SK-N-SH (cell line): ENCODE data around the gene NIT1. TPM values are rescaled to one million over a fixed set of nuclear protein-coding genes. Genes with fewer than 3 reads are reported as not detected.

Experiments used
- CTCF ChIA-PET: fragments of 300-600, 350-600 bp; formaldehyde crosslinking; extraction: SDS; loops from one replicate; lab custom pipeline; 2021; lab: Yijun Ruan, JAX
- POLR2A ChIA-PET: fragments of 350-600 bp; sonication (Branson Sonifier 250); formaldehyde crosslinking; extraction: SDS; loops from one replicate; lab custom pipeline; 2020; ENCODE audit warnings: antibody characterized with exemption, inconsistent platforms; lab: Yijun Ruan, JAX
- DNase-seq: peaks from one replicate; pipeline ENCODE4 v3.0.0; 2012
- H2AFZ ChIP-seq: fragments of 200-600 bp; sonication (generic); 2 replicates; pipeline ENCODE4 v1.8.1; 2016; ENCODE audit warnings: antibody characterized with exemption, mild to moderate bottlenecking, low read depth
- H3F3A ChIP-seq: fragments of 200-600 bp; sonication (generic); replicated peaks from 2 replicates; pipeline ENCODE3; 2016; ENCODE audit warnings: antibody characterized with exemption, mild to moderate bottlenecking; ENCODE audit not compliant: insufficient read depth
- H3K27ac ChIP-seq, 2 experiments: fragments of 200-500 bp in 1 of 2; fragments of 200-600 bp in 1 of 2; sonication (Bioruptor generic) in 1 of 2; sonication (generic), shearing (Covaris generic) in 1 of 2; 2 replicates each; pipeline versions ENCODE4 v1.5.1 to v1.6.1; 2014 to 2016; ENCODE audit warnings: low read depth in 2 of 2, inconsistent platforms in 1 of 2, low read length in 1 of 2, mild to moderate bottlenecking in 1 of 2, mixed read lengths in 1 of 2
- H3K27me3 ChIP-seq: fragments of 200-600 bp; sonication (generic), shearing (Covaris generic); 2 replicates; pipeline ENCODE4 v1.6.1; 2016; ENCODE audit warnings: mixed run types; ENCODE audit not compliant: insufficient read depth
- H3K36me3 ChIP-seq, 2 experiments: fragments of 200-500 bp in 1 of 2; fragments of 200-600 bp in 1 of 2; sonication (Bioruptor generic) in 1 of 2; sonication (generic) in 1 of 2; replicated peaks in 1 of 2; 2 replicates each; pipeline versions ENCODE3 to v1.5.1; 2014 to 2016; ENCODE audit warnings: low read length in 1 of 2, mild to moderate bottlenecking in 1 of 2; ENCODE audit not compliant: insufficient read depth in 2 of 2, control insufficient read depth in 1 of 2
- H3K4me1 ChIP-seq, 2 experiments: fragments of 200-500 bp in 1 of 2; fragments of 200-600 bp in 1 of 2; sonication (Bioruptor generic) in 1 of 2; sonication (generic), shearing (Covaris generic) in 1 of 2; 2 replicates each; pipeline versions ENCODE4 v1.5.1 to v1.6.1; 2014 to 2016; ENCODE audit warnings: low read depth in 1 of 2, low read length in 1 of 2, mixed run types in 1 of 2; ENCODE audit not compliant: insufficient read depth in 2 of 2, control insufficient read depth in 1 of 2
- H3K4me2 ChIP-seq: fragments of 200-600 bp; sonication (generic), shearing (Covaris generic); 2 replicates; pipeline ENCODE4 v1.6.1; 2017; ENCODE audit warnings: mixed run types
- H3K4me3 ChIP-seq, 2 experiments: fragments of 200-500 bp in 1 of 2; fragments of 200-600 bp in 1 of 2; sonication (Bioruptor generic) in 1 of 2; sonication (generic), shearing (Covaris generic) in 1 of 2; 2 replicates each; pipeline versions ENCODE4 v1.5.1 to v1.8.1; 2014 to 2016; ENCODE audit warnings: low read depth in 2 of 2, inconsistent platforms in 1 of 2, low read length in 1 of 2, mild to moderate bottlenecking in 1 of 2, mixed read lengths in 1 of 2, moderate library complexity in 1 of 2
- H3K79me2 ChIP-seq: fragments of 200-600 bp; sonication (generic); 2 replicates; pipeline ENCODE4 v1.8.1; 2017; ENCODE audit warnings: mild to moderate bottlenecking; ENCODE audit not compliant: insufficient read depth
- H3K9ac ChIP-seq: fragments of 200-600 bp; sonication (generic); 2 replicates; pipeline ENCODE4 v1.6.1; 2017; ENCODE audit warnings: mixed run types
- H3K9me2 ChIP-seq: fragments of 200-600 bp; sonication (generic); 2 replicates; pipeline ENCODE4 v1.6.1; 2017; ENCODE audit warnings: mixed run types
- H3K9me3 ChIP-seq: fragments of 200-600 bp; sonication (generic); 2 replicates; pipeline ENCODE4 v1.6.1; 2017; ENCODE audit warnings: mixed run types, mild to moderate bottlenecking, moderate library complexity
- H4K20me1 ChIP-seq: fragments of 200-600 bp; sonication (generic); 2 replicates; pipeline ENCODE4 v1.6.1; 2017; ENCODE audit warnings: mild to moderate bottlenecking, mixed run types; ENCODE audit not compliant: insufficient read depth
- ELF1 ChIP-seq: IDR thresholded peaks from 2 replicates; pipeline ENCODE4 v1.4.0; 2012
- FOSL2 ChIP-seq: IDR thresholded peaks from 2 replicates; pipeline ENCODE4 v1.4.0; 2012; ENCODE audit warnings: low read depth, mild to moderate bottlenecking, moderate library complexity, borderline replicate concordance
- GABPA ChIP-seq: IDR thresholded peaks from 2 replicates; pipeline ENCODE4 v1.4.0; 2012; ENCODE audit warnings: low read depth, mild to moderate bottlenecking
- GATA2 ChIP-seq: sonication (generic); formaldehyde crosslinking; IDR thresholded peaks from 2 replicates; pipeline ENCODE4 v1.5.0; 2020; ENCODE audit warnings: mild to moderate bottlenecking, missing genetic modification reagents
- MAX ChIP-seq: IDR thresholded peaks from 2 replicates; pipeline ENCODE4 v1.4.0; 2012; ENCODE audit warnings: low read depth
- MXI1 ChIP-seq: IDR thresholded peaks from 2 replicates; pipeline ENCODE4 v1.6.1; 2012; ENCODE audit warnings: mild to moderate bottlenecking, low read depth, low read length, improper control_type of control experiment
- NRF1 ChIP-seq: IDR thresholded peaks from 2 replicates; pipeline ENCODE4 v1.6.1; 2012; ENCODE audit warnings: low read depth, mild to moderate bottlenecking, low read length
- POLR2AphosphoS5 ChIP-seq: IDR thresholded peaks from 2 replicates; pipeline ENCODE4 v1.6.1; 2012; ENCODE audit warnings: low read depth, low read length
- SMC3 ChIP-seq: IDR thresholded peaks from 2 replicates; pipeline ENCODE4 v1.6.1; 2012; ENCODE audit warnings: low read depth, low read length, improper control_type of control experiment
- TCF12 ChIP-seq: IDR thresholded peaks from 2 replicates; pipeline ENCODE4 v1.4.0; 2012
- TEAD4 ChIP-seq: IDR thresholded peaks from 2 replicates; pipeline ENCODE4 v1.4.0; 2012; ENCODE audit warnings: mild to moderate bottlenecking, borderline replicate concordance; ENCODE audit not compliant: insufficient read depth
- YY1 ChIP-seq: IDR thresholded peaks from 2 replicates; pipeline ENCODE4 v1.4.0; 2012; ENCODE audit warnings: low read depth, mild to moderate bottlenecking
- WGBS: methylation state at CpG from one replicate; pipeline ENCODE4 v1.1.6; 2017; ENCODE audit warnings: low lambda C conversion rate; 5-methylcytosine and 5-hydroxymethylcytosine counted together
- polyA plus RNA-seq, 3 experiments: library from polyadenylated mRNA; depleted of rRNA; stranded (reverse); fragments of >200 nt; gene quantifications; 2 replicates each; pipeline ENCODE4 v1.2.3, GENCODE V29; 2012
- TF ChIP-seq, protein P1 (sequence below): IDR thresholded peaks from 2 replicates; pipeline ENCODE4 v1.6.1; 2012; ENCODE audit warnings: mild to moderate bottlenecking, low read depth, low read length, moderate library complexity
- TF ChIP-seq, protein P2 (sequence below): fragments of 150-350 bp; IDR thresholded peaks from 2 replicates; pipeline ENCODE4 v1.6.1; 2017; ENCODE audit warnings: antibody characterized with exemption, low read length, low read depth, borderline replicate concordance
- TF ChIP-seq, protein P3 (sequence below): IDR thresholded peaks from 2 replicates; pipeline ENCODE4 v1.4.0; 2012; ENCODE audit warnings: low read depth, borderline replicate concordance

NIT1 gene
- polyA plus RNA-seq, 1 of the 3 experiments (the other 2 are of a cell fraction), result 38.7 TPM

DNA sequence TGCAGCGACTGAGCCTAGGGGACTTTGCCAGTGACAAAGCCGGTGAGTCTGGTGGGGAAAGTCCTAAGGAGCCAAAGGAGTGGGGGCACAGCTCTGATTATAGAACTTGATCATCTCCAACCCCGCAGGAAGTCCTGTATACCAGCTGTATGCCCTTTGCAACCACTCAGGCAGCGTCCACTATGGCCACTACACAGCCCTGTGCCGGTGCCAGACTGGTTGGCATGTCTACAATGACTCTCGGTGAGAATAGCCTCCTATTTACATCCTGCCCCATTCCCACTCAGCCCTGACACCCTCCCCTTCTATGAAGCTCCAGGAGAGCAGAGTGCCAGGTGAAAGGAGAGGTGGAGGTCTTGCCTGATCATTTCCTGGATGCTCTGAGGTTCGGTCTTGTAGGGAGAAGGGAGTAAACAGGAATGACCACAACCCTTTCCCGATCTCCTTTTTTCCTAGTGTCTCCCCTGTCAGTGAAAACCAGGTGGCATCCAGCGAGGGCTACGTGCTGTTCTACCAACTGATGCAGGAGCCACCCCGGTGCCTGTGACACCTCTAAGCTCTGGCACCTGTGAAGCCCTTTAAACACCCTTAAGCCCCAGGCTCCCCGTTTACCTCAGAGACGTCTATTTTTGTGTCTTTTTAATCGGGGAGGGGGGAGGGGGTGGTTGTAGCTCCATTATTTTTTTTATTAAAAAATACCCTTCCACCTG, 47.2 kb downstream of the NIT1 start:
- ChIA-PET POLR2A (interaction anchor here (0.9 to 1.6 kb wide), 5 partner anchors 11 to 47 kb away, joined by 5 to 11 read pairs (median 9); partner anchors contain the start of genes B4GALT3, DEDD, NIT1 and PFDN2), CTCF (interaction anchor here (0.7 to 2.9 kb wide), 15 partner anchors 8 to 224 kb away, joined by 3 to 29 read pairs (median 6); partner anchors contain the start of genes B4GALT3, DEDD, KLHDC9 and NDUFS2)
- Histone ChIP-seq H3K4me3 (peak overlapping the region; percentile 80 to 90), H3K36me3 (peaks cover 12 to 55% of the 10 kb centered on the region in 2 experiments), H3K27ac (peak overlapping the region; percentile 84 to 88), H3F3A (peaks cover 14% of the 10 kb centered on the region), H3K9me2 (no peaks in the 10 kb centered on the region), H3K27me3 (no peaks in the 10 kb centered on the region), H3K4me2 (peak overlapping the region; percentile 98), H3K9ac (peak overlapping the region; percentile 76), H3K79me2 (peaks cover 17% of the 10 kb centered on the region), H3K4me1 (peaks cover 0 to 35% of the 10 kb centered on the region in 2 experiments; a peak in 2 of 4 replicates), H4K20me1 (no peaks in the 10 kb centered on the region), H3K9me3 (no peaks in the 10 kb centered on the region), H2AFZ (no peak overlapping the region)
- no peak for TF ChIP-seq SMC3
- no peak for TF ChIP-seq TCF12
- no peak for TF ChIP-seq TEAD4
- TF ChIP-seq NRF1, result no peak
- no peak for TF ChIP-seq MXI1
- TF ChIP-seq MAX, result no peak
- TF ChIP-seq GABPA, result no peak
- no peak for TF ChIP-seq GATA2 (CRISPR knock-in tag)
- 73% methylated on average over 14 of the region's 14 CpGs for WGBS
- no peak for DNase-seq

GRCh38 chr1:161165742-161166668, 48.1 kb downstream of the NIT1 start, which contains the start of gene PPOX:
PPOX (plus strand) TSS chr1:161166426; CDS start chr1:161166848, 422 bp downstream.
- WGBS, result under 1% methylated on average over 40 of the region's 54 CpGs
- no peaks in the 10 kb centered on the region for H4K20me1 ChIP-seq
- ChIA-PET POLR2A (interaction anchor here (0.7 to 1.6 kb wide), 8 partner anchors 11 to 121 kb away, joined by 3 to 11 read pairs (median 5); partner anchors contain the start of genes B4GALT3, DEDD, NIT1 and PFDN2), CTCF (interaction anchor here (0.7 to 2.9 kb wide), 22 partner anchors 9 to 914 kb away, joined by 3 to 29 read pairs (median 6); partner anchors contain the start of genes ADAMTS4, B4GALT3, KLHDC9 and NDUFS2)
- H3K9me2 ChIP-seq, result no peaks in the 10 kb centered on the region
- peaks cover 14% of the 10 kb centered on the region for H3F3A ChIP-seq
- peak within 1 kb of the TSS; percentile 71 for H2AFZ ChIP-seq
- no peaks in the 10 kb centered on the region for H3K9me3 ChIP-seq
- peak within 1 kb of the TSS; percentile 86 to 88 for H3K27ac ChIP-seq
- H3K36me3 ChIP-seq, result peaks cover 20 to 59% of the 10 kb centered on the region in 2 experiments
- peaks cover 0 to 26% of the 10 kb centered on the region in 2 experiments; a peak in 1 of 4 replicates for H3K4me1 ChIP-seq
- H3K4me2 ChIP-seq, result peak within 1 kb of the TSS; percentile 98
- peaks cover 8% of the 10 kb centered on the region; the same call in 1 of the 2 replicates for H3K79me2 ChIP-seq
- peak; percentile 90 for DNase-seq
- peak within 1 kb of the TSS; percentile 80 to 90 for H3K4me3 ChIP-seq
- no peaks in the 10 kb centered on the region for H3K27me3 ChIP-seq
- H3K9ac ChIP-seq, result peak within 1 kb of the TSS; percentile 76
- TF ChIP-seq POLR2AphosphoS5 (no peak; the same call in 1 of the 2 replicates), YY1 (peak; percentile 60), MXI1 (peak; percentile 88), MAX (peak; percentile 59), GABPA (no peak), ELF1 (peak; percentile 44), NRF1 (no peak), FOSL2 (no peak), SMC3 (no peak)
- TF ChIP-seq, protein P1, sequence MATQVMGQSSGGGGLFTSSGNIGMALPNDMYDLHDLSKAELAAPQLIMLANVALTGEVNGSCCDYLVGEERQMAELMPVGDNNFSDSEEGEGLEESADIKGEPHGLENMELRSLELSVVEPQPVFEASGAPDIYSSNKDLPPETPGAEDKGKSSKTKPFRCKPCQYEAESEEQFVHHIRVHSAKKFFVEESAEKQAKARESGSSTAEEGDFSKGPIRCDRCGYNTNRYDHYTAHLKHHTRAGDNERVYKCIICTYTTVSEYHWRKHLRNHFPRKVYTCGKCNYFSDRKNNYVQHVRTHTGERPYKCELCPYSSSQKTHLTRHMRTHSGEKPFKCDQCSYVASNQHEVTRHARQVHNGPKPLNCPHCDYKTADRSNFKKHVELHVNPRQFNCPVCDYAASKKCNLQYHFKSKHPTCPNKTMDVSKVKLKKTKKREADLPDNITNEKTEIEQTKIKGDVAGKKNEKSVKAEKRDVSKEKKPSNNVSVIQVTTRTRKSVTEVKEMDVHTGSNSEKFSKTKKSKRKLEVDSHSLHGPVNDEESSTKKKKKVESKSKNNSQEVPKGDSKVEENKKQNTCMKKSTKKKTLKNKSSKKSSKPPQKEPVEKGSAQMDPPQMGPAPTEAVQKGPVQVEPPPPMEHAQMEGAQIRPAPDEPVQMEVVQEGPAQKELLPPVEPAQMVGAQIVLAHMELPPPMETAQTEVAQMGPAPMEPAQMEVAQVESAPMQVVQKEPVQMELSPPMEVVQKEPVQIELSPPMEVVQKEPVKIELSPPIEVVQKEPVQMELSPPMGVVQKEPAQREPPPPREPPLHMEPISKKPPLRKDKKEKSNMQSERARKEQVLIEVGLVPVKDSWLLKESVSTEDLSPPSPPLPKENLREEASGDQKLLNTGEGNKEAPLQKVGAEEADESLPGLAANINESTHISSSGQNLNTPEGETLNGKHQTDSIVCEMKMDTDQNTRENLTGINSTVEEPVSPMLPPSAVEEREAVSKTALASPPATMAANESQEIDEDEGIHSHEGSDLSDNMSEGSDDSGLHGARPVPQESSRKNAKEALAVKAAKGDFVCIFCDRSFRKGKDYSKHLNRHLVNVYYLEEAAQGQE, result 0 out of 2 replicates have a peak, but pooled peaks have one; percentile 6
- TF ChIP-seq, protein P2, sequence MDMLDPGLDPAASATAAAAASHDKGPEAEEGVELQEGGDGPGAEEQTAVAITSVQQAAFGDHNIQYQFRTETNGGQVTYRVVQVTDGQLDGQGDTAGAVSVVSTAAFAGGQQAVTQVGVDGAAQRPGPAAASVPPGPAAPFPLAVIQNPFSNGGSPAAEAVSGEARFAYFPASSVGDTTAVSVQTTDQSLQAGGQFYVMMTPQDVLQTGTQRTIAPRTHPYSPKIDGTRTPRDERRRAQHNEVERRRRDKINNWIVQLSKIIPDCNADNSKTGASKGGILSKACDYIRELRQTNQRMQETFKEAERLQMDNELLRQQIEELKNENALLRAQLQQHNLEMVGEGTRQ, result no peak
- TF ChIP-seq, protein P3, sequence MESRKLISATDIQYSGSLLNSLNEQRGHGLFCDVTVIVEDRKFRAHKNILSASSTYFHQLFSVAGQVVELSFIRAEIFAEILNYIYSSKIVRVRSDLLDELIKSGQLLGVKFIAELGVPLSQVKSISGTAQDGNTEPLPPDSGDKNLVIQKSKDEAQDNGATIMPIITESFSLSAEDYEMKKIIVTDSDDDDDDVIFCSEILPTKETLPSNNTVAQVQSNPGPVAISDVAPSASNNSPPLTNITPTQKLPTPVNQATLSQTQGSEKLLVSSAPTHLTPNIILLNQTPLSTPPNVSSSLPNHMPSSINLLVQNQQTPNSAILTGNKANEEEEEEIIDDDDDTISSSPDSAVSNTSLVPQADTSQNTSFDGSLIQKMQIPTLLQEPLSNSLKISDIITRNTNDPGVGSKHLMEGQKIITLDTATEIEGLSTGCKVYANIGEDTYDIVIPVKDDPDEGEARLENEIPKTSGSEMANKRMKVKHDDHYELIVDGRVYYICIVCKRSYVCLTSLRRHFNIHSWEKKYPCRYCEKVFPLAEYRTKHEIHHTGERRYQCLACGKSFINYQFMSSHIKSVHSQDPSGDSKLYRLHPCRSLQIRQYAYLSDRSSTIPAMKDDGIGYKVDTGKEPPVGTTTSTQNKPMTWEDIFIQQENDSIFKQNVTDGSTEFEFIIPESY, result peak; percentile 96
